Measurements from ENCODE around the gene NAALADL2.

Gene NAALADL2

GRCh38 chr3:175001091-175001490 lies 142.0 kb downstream of the NAALADL2 start:
- no peak for DNase-seq

- DNase-seq: no peak
Observed at GRCh38 chr3:175002732-175003143, 143.6 kb downstream of the NAALADL2 start.

- DNase-seq: no peak
Observed at GRCh38 chr3:175003590-175003989, 144.5 kb downstream of the NAALADL2 start.

DNA sequence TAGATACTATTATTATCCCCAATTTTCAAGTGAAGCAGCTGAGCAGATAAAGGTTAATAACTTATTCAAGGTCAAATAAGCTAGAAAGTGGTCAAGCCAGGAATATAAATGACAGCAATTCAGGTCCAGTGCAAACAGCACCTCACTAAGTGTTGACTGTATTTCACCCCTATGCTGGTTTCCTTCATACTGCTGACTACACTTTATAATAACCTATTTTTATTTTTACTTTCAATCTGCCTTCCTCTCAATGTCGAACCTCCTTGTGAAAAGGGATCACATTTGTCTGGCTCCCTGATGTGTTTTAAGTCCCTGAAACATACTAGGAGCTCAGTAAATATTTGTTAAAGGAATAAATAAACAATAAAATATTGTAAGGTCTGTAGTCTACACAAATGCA lies 146.1 kb downstream of the NAALADL2 start:
- no peak for DNase-seq

DNA sequence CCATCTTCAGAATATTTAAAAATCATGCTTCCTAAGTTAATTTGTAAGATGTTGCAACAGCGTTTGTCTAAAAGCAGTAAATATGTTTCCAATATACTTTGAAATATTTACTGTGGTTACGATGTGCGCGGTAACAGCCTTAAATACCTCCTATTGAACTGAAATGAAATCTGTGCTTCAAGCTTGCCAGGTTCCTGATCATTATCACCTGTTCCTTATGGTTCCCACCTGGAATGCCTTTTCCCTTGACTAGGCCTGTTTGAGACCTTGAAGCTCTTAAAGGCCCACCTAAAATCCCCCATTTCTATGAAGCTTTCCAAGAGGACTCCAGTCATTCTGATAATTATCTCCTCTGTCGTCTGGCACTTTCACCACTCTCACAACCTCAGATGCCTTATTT lies 146.7 kb downstream of the NAALADL2 start:
- no peak for DNase-seq

- no peak for DNase-seq
Observed at GRCh38 chr3:175007306-175007705, 148.2 kb downstream of the NAALADL2 start.

GRCh38 chr3:175009295-175009694 lies 150.2 kb downstream of the NAALADL2 start:
- no peak for DNase-seq

GRCh38 chr3:175015056-175015635 lies 156.0 kb downstream of the NAALADL2 start:
- DNase-seq: no peak

DNA sequence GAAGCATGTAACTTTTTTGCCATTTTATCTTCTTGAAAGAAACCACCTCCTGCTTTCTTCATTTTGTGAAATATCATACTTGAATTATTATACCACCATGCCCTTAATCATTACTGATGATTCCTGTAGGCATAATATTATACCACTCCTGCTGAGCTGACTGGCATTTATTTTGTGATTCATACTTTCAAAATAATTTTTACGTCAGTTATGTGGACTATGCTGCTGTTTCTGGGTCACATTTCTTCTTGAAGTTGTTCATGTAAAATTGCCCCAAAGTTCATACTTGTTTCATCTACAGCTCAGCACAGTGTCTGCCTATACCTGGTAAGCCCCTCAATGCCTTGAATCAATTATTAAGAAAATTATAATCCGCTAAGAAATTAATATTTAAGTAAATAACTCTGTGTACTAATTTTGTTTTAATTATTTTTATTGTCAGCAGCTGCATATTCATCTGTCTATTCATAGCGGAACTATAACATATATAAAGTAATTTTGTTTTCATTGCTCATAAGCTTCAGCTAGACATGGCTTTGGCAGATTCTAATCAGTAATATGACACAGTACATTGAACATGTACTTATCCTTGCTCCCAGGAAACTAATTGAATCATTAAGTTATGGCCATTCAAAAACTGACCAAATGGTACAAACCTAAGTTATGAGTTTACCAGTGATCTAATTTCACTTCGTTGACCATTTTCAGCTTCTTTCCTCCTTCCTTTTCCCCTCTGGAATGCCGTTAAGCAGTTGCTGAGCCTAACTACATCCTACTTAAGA lies 160.0 kb downstream of the NAALADL2 start:
- DNase-seq: no peak

- DNase-seq: no peak
Observed at GRCh38 chr3:175020101-175020500, 161.0 kb downstream of the NAALADL2 start.

DNA sequence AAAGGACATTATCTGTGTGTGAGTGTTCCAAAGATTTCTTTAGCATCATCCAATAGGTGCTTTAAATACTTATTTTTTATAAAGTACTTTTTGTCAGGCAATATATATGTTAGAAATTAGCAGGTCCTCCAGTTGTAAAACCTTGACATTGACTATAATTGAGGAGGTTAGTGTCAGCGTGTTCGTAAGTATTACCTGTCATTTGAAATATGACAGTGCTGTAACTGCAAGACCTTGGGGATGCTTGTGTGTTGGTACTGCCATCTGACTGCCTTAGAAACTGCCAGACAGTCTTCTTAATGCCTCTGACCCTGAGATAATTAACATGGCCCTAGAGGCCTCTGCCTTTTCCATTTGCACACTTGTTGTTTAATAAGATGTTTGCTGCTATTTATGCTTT lies 170.7 kb downstream of the NAALADL2 start:
- no peak for DNase-seq

DNA sequence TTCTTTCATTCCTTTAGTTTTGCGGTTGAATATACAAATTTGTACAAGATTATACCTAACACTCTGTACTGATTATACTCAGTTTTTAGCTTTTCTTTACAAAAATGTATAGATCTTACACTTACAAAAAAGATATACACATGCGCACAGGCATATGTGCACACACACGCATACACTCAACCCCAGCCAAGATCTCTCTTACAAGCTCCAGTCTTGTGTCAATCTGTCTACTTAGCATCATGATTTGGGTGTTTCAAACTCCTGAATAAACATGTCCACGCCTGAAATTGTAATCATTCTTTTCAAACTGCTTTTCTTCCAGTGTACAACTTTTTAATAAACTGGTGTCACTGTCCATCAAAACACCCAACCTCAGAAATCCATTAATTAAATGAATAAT lies 180.7 kb downstream of the NAALADL2 start:
- DNase-seq: no peak

DNA sequence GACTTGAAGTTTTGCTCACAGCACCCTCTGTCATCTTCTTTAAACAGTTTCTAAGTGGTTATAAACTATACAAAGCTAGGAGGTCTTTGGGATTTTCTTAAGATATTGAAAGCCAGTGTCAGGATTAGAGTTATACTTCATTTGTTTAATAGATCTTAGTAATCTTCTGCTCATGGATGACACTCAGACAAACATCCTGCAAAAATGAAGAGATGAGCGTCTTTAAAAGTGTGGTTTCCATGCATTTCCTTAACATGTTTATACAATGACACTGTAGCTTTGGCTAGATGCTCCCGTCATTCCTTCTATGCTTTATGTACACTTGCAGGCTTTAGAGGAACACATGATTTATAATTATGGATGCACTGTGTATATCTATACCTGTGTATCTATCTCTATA lies 182.2 kb downstream of the NAALADL2 start:
- DNase-seq: no peak

- no peak for DNase-seq
Observed at GRCh38 chr3:175046601-175047000, 187.5 kb downstream of the NAALADL2 start.

GRCh38 chr3:175047786-175048185 lies 188.7 kb downstream of the NAALADL2 start:
- no peak for DNase-seq

GRCh38 chr3:175057401-175057800 lies 198.3 kb downstream of the NAALADL2 start:
- DNase-seq: no peak

GRCh38 chr3:175059788-175060187 lies 200.7 kb downstream of the NAALADL2 start:
- no peak for DNase-seq

GRCh38 chr3:175065497-175065896 lies 206.4 kb downstream of the NAALADL2 start:
- no peak for DNase-seq

DNA sequence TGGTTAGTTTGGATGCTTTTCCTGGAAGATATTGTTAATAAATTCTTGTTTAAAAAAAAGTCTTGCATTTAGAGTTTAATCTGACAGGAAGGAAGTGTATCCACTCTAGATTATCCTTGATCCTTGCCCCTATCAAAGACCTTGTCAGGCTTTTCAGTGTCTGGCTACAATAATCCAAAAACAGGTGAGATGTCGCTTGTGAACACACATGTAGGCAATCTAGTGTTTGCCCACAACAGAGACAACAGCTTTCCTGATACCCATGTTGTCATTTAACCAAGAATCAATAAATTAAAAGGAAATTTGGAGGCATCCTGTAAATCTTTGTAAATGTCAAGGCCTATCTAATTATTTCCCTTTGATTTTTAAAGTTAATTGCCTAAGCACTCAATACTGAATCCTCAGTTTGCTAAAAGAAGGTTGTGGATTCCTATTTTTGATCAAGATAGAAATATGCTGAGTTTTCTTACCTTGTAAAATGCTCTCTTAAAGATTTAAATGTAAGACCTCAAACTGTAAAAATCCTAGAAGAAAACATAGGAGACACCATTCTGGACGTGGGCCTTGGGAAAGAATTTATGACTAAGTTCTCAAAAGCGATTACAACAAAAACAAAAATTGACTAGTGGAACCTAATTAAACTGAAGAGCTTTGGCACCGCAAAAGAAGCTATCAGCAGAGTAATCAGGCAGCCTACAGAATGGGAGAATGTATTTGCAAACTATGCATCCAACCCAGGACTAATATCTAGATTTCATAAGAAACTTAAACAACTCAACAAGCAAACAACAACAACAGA lies 207.7 kb downstream of the NAALADL2 start:
- no peak for DNase-seq

DNA sequence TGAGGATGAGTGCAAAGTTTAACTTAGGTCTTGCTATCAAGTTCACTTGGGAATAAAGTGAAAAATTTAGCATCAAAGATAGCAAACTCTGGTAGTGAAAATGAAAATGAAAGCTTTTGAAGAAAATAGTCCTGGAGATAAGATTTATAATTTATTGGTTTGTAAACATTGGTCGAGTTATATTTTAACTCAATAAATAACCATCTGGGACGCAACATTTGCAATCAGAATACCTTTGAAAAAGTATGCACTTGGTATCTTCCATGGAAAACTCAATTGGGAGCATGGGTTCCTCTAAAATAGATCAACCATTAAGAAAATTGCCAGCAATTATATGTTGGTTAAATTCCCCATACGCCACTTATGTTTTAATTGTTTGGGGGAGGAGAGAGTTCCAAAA lies 209.5 kb downstream of the NAALADL2 start:
- no peak for DNase-seq

GRCh38 chr3:175070946-175071345 lies 211.8 kb downstream of the NAALADL2 start:
- DNase-seq: no peak

- peak; percentile 34 for DNase-seq
Observed at GRCh38 chr3:175073219-175073905, 214.2 kb downstream of the NAALADL2 start.

- DNase-seq: no peak
Observed at GRCh38 chr3:175075269-175075668, 216.1 kb downstream of the NAALADL2 start.
